Measurements from ENCODE around the gene KDM7A. TPM values are rescaled to one million over a fixed set of nuclear protein-coding genes. Genes with fewer than 3 reads are reported as not detected.

Gene KDM7A, protein sequence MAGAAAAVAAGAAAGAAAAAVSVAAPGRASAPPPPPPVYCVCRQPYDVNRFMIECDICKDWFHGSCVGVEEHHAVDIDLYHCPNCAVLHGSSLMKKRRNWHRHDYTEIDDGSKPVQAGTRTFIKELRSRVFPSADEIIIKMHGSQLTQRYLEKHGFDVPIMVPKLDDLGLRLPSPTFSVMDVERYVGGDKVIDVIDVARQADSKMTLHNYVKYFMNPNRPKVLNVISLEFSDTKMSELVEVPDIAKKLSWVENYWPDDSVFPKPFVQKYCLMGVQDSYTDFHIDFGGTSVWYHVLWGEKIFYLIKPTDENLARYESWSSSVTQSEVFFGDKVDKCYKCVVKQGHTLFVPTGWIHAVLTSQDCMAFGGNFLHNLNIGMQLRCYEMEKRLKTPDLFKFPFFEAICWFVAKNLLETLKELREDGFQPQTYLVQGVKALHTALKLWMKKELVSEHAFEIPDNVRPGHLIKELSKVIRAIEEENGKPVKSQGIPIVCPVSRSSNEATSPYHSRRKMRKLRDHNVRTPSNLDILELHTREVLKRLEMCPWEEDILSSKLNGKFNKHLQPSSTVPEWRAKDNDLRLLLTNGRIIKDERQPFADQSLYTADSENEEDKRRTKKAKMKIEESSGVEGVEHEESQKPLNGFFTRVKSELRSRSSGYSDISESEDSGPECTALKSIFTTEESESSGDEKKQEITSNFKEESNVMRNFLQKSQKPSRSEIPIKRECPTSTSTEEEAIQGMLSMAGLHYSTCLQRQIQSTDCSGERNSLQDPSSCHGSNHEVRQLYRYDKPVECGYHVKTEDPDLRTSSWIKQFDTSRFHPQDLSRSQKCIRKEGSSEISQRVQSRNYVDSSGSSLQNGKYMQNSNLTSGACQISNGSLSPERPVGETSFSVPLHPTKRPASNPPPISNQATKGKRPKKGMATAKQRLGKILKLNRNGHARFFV
- total RNA-seq, result 14.2 TPM
- polyA plus RNA-seq (ENCODE audit: insufficient read depth, low read depth, low replicate concordance), result 2.2 TPM
- long read RNA-seq, donor 1, result 0 reads
- long read RNA-seq, donor 2, partial matches to known transcripts, result 0 of 1 reads
- long read RNA-seq, donor 2, other reads (novel, unspliced or antisense), result 0 of 1 reads
- long read RNA-seq, donor 3, partial matches to known transcripts, result 0 of 2 reads
- long read RNA-seq, donor 3, other reads (novel, unspliced or antisense), result 0 of 2 reads
- long read RNA-seq, donor 4, partial matches to known transcripts, result 0 of 2 reads
- long read RNA-seq, donor 4, other reads (novel, unspliced or antisense), result 0 of 2 reads
- long read RNA-seq, donor 5, result 0 reads
- long read RNA-seq, donor 6, result 0 reads
- long read RNA-seq, donor 7, full-length matches to known transcripts, result 2 of 5 reads
- long read RNA-seq, donor 7, partial matches to known transcripts, result 2 of 5 reads
- long read RNA-seq, donor 7, other reads (novel, unspliced or antisense), result 1 of 5 reads
- long read RNA-seq, donor 8, partial matches to known transcripts, result 5 of 5 reads
- long read RNA-seq, donor 8, other reads (novel, unspliced or antisense), result 0 of 5 reads
- long read RNA-seq, donor 9, result 0 reads
- long read RNA-seq, donor 10, full-length matches to known transcripts, result 3 of 3 reads
- long read RNA-seq, donor 10, partial matches to known transcripts, result 0 of 3 reads
- long read RNA-seq, donor 10, other reads (novel, unspliced or antisense), result 0 of 3 reads

DNA sequence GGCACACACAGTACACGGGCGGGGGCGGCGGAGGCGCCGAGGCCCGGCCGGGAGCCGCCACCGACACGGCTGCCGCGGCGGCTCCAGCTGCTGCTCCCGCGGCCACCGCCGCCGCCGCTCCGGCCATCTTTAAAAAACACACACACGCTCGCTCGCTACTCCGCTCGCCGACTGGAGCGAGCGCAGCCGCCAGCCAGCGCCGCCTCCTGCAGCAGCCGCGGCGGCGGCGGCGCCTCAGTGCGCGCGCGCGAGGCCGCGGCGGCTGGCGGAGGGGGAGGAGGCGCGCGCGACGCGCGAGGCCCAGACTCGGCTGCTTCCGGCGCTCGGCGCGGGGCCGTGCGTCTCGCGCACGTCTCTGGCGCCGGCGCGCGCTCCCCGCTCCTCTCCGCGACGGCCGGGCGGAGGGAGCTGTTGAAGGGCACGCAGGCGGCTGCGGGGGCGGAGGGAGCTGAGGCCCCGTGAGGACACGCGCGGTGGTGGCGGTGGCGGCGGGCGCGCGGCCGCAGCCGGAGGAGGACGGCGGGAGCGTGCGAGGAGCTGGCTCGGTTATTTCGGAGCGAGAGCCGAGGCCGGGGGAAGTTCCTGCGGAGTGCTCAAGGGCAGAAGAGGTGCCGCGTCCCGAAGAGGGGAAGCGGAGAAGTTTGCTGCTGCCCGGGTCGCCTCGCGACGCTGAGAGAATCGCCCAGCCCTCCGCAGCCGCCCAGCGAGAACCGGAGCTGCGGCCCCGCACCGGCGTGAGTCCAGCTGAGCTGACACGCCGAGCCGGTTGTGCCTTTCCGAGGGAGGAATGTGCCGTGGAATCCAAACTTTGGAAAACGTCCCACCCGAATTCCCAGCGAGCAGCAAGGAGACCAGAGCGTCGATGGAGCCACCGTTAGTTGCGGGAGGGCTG, at the start of gene KDM7A:
Gene KDM7A (minus strand): TSS at position 173 of the 892 bp plus-strand sequence. CDS start 46 bp downstream, at position 127.
- Histone ChIP-seq H3K9me3 (ENCODE audit: control insufficient read depth in 2 of 3, insufficient read depth in 1 of 3, low read length in 3 of 3) (no peaks in the 10 kb centered on the region), H3K4me1 (ENCODE audit: control insufficient read depth in 2 of 3, insufficient read depth in 2 of 3, low read depth in 1 of 3, low read length in 3 of 3) (no peaks in the 10 kb centered on the region), H3K36me3 (ENCODE audit: control insufficient read depth in 2 of 3, insufficient read depth in 3 of 3, low read length in 3 of 3) (no peaks in the 10 kb centered on the region), H3K27ac (ENCODE audit: low read depth in 2 of 2, low read length in 2 of 2) (peak within 1 kb of the TSS; percentile 94 to 95), H3K9ac (ENCODE audit: low read length in 3 of 3) (peak within 1 kb of the TSS; percentile 68 to 91 (median 78)), H3K4me3 (ENCODE audit: low read length in 3 of 3) (peak within 1 kb of the TSS; percentile 75 to 88 (median 83)), H3K27me3 (ENCODE audit: control insufficient read depth, insufficient read depth, low read length) (no peaks in the 10 kb centered on the region)
- no peak for FAIRE-seq
- peak; percentile 92 to 98 (median 96) for DNase-seq
- intact Hi-C loops (cut with DNase I), result no loop called here
- TF ChIP-seq, protein P1, sequence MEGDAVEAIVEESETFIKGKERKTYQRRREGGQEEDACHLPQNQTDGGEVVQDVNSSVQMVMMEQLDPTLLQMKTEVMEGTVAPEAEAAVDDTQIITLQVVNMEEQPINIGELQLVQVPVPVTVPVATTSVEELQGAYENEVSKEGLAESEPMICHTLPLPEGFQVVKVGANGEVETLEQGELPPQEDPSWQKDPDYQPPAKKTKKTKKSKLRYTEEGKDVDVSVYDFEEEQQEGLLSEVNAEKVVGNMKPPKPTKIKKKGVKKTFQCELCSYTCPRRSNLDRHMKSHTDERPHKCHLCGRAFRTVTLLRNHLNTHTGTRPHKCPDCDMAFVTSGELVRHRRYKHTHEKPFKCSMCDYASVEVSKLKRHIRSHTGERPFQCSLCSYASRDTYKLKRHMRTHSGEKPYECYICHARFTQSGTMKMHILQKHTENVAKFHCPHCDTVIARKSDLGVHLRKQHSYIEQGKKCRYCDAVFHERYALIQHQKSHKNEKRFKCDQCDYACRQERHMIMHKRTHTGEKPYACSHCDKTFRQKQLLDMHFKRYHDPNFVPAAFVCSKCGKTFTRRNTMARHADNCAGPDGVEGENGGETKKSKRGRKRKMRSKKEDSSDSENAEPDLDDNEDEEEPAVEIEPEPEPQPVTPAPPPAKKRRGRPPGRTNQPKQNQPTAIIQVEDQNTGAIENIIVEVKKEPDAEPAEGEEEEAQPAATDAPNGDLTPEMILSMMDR (IDR thresholded peaks at IDR 0.05; ENCODE audit: borderline replicate concordance, extremely low read depth, insufficient read depth), result no peak

DNA sequence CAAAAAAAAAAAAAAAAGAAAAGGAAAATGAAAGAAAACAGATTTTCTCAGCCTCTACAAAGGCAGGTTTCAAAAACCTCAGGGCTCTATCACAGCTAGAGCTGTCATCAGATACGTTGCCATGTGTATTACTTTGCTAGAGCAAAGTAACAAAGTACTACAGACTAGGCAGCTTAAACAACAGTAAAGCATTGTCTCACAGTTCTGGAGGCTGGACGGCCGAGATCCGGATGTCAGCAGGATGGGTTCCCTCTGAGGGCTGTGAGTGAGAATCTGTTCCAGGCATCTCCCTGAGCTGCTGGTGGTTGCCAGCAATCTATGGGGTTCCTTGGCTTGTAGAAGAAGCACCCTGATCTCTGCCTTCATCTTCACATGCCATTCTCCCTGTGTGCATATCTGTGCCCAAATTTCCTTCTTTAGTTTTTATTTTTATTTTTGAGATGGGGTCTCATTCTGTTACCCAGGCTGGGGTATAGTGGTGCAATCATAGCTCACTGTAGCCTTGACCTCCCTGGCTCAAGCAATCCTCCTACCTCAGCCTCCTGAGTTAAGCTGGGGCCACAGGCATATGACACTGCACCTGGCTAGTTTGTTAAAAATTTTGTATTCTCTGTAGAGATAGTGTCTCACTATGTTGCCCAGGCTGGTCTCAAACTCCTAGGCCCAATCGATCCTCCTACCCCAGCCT, 48.9 kb upstream of the KDM7A start:
- Histone ChIP-seq H3K27me3 (ENCODE audit: control insufficient read depth, insufficient read depth, low read length) (peaks cover 6% of the 10 kb centered on the region), H3K27ac (ENCODE audit: low read depth in 2 of 2, low read length in 2 of 2) (no peak overlapping the region), H3K9me3 (ENCODE audit: control insufficient read depth in 2 of 3, insufficient read depth in 1 of 3, low read length in 3 of 3) (no peaks in the 10 kb centered on the region), H3K9ac (ENCODE audit: low read length in 3 of 3) (no peak overlapping the region), H3K36me3 (ENCODE audit: control insufficient read depth in 2 of 3, insufficient read depth in 3 of 3, low read length in 3 of 3) (no peaks in the 10 kb centered on the region), H3K4me1 (ENCODE audit: control insufficient read depth in 2 of 3, insufficient read depth in 2 of 3, low read depth in 1 of 3, low read length in 3 of 3) (peaks cover 0 to 5% (median 0%) of the 10 kb centered on the region in 3 donors), H3K4me3 (ENCODE audit: low read length in 3 of 3) (no peak overlapping the region)
- intact Hi-C loops (cut with DNase I), result no loop called here
- TF ChIP-seq, protein P1 (IDR thresholded peaks at IDR 0.05; ENCODE audit: borderline replicate concordance, extremely low read depth, insufficient read depth), result no peak
- FAIRE-seq (no peak), DNase-seq (no peak)

Measured in kidney (tissue), 22 donors.